ENCODE data around the gene PHF21B.

PHF21B gene

DNA sequence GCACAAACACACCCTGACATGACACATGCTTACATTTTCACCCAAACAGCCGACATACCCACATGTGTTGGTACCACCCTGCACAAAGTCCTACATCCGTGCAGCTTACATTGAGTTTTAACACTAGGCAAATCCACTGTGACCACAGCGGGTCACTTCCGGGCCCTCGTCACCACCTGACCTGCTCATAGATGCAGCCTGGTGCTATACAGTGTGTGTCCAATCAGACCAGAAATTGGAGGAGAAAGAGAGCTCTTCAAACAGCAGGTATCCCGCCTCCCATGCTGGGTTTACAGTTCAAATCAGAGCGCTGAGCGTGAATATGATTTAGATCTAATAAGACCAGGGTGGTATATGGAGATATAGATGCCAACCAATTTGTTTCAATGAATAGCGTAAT lies 35.4 kb downstream of the PHF21B start:
- no peaks in the 10 kb centered on the region for H3K4me1 ChIP-seq (ENCODE audit: control insufficient read depth, insufficient read depth, low read length)

GRCh38 chr22:44973829-44974228 lies 36.0 kb downstream of the PHF21B start:
- no peaks in the 10 kb centered on the region for H3K4me1 ChIP-seq (ENCODE audit: control insufficient read depth, insufficient read depth, low read length)
- no peak for TF ChIP-seq ZNF174 (tag by site-specific recombination; IDR thresholded peaks at IDR 0.05)
- no peak for TF ChIP-seq BCL6B (tag by site-specific recombination; IDR thresholded peaks at IDR 0.05)
- no peak for TF ChIP-seq PBX3 (CRISPR knock-in tag; IDR thresholded peaks at IDR 0.05)
- TF ChIP-seq ZNF132 (tag by site-specific recombination; IDR thresholded peaks at IDR 0.05; ENCODE audit: borderline replicate concordance) = no peak
- no peak for TF ChIP-seq ZNF624 (tag by site-specific recombination; IDR thresholded peaks at IDR 0.05)
- TF ChIP-seq KLF8 (tag by site-specific recombination; IDR thresholded peaks at IDR 0.05) = no peak
- no peak for TF ChIP-seq MZF1 (tag by site-specific recombination; IDR thresholded peaks at IDR 0.05; ENCODE audit: borderline replicate concordance)
- TF ChIP-seq, protein P1, sequence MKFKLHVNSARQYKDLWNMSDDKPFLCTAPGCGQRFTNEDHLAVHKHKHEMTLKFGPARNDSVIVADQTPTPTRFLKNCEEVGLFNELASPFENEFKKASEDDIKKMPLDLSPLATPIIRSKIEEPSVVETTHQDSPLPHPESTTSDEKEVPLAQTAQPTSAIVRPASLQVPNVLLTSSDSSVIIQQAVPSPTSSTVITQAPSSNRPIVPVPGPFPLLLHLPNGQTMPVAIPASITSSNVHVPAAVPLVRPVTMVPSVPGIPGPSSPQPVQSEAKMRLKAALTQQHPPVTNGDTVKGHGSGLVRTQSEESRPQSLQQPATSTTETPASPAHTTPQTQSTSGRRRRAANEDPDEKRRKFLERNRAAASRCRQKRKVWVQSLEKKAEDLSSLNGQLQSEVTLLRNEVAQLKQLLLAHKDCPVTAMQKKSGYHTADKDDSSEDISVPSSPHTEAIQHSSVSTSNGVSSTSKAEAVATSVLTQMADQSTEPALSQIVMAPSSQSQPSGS (tag by site-specific recombination; IDR thresholded peaks at IDR 0.05; ENCODE audit: low read depth) = no peak
- no peak for TF ChIP-seq ZNF645 (tag by site-specific recombination; IDR thresholded peaks at IDR 0.05)
- TF ChIP-seq, protein P2, sequence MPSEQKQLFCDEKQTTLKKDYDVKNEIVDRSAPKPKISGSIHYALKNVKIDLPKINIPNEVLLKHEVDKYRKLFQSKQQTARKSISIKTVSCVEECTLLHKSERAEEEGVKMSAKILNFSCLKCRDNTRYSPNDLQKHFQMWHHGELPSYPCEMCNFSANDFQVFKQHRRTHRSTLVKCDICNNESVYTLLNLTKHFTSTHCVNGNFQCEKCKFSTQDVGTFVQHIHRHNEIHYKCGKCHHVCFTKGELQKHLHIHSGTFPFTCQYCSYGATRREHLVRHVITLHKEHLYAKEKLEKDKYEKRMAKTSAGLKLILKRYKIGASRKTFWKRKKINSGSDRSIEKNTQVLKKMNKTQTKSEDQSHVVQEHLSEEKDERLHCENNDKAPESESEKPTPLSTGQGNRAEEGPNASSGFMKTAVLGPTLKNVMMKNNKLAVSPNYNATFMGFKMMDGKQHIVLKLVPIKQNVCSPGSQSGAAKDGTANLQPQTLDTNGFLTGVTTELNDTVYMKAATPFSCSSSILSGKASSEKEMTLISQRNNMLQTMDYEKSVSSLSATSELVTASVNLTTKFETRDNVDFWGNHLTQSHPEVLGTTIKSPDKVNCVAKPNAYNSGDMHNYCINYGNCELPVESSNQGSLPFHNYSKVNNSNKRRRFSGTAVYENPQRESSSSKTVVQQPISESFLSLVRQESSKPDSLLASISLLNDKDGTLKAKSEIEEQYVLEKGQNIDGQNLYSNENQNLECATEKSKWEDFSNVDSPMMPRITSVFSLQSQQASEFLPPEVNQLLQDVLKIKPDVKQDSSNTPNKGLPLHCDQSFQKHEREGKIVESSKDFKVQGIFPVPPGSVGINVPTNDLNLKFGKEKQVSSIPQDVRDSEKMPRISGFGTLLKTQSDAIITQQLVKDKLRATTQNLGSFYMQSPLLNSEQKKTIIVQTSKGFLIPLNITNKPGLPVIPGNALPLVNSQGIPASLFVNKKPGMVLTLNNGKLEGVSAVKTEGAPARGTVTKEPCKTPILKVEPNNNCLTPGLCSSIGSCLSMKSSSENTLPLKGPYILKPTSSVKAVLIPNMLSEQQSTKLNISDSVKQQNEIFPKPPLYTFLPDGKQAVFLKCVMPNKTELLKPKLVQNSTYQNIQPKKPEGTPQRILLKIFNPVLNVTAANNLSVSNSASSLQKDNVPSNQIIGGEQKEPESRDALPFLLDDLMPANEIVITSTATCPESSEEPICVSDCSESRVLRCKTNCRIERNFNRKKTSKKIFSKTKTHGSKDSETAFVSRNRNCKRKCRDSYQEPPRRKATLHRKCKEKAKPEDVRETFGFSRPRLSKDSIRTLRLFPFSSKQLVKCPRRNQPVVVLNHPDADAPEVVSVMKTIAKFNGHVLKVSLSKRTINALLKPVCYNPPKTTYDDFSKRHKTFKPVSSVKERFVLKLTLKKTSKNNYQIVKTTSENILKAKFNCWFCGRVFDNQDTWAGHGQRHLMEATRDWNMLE (tag by site-specific recombination; conservative IDR thresholded peaks at IDR 0.05; ENCODE audit: low read depth) = no peak
- TF ChIP-seq, protein P3, sequence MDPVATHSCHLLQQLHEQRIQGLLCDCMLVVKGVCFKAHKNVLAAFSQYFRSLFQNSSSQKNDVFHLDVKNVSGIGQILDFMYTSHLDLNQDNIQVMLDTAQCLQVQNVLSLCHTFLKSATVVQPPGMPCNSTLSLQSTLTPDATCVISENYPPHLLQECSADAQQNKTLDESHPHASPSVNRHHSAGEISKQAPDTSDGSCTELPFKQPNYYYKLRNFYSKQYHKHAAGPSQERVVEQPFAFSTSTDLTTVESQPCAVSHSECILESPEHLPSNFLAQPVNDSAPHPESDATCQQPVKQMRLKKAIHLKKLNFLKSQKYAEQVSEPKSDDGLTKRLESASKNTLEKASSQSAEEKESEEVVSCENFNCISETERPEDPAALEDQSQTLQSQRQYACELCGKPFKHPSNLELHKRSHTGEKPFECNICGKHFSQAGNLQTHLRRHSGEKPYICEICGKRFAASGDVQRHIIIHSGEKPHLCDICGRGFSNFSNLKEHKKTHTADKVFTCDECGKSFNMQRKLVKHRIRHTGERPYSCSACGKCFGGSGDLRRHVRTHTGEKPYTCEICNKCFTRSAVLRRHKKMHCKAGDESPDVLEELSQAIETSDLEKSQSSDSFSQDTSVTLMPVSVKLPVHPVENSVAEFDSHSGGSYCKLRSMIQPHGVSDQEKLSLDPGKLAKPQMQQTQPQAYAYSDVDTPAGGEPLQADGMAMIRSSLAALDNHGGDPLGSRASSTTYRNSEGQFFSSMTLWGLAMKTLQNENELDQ (tag by site-specific recombination; IDR thresholded peaks at IDR 0.05; ENCODE audit: low read depth) = no peak
- no peak for TF ChIP-seq ZNF621 (tag by site-specific recombination; IDR thresholded peaks at IDR 0.05)
- TF ChIP-seq ZNF626 (tag by site-specific recombination; IDR thresholded peaks at IDR 0.05) = no peak
- TF ChIP-seq ZNF391 (tag by site-specific recombination; IDR thresholded peaks at IDR 0.05; ENCODE audit: borderline replicate concordance, low read depth) = no peak
- H3K36me3 ChIP-seq (ENCODE audit: control insufficient read depth in 2 of 2, insufficient read depth in 1 of 2, low read length in 2 of 2) = no peaks in the 10 kb centered on the region
- POLR2A ChIA-PET = no interaction called here
- no peaks in the 10 kb centered on the region for H3K9me3 ChIP-seq (ENCODE audit: control insufficient read depth, insufficient read depth, low read depth, low read length)
- no peak overlapping the region for H3K4me3 ChIP-seq (ENCODE audit: low read depth, low read length)
- CTCF ChIA-PET = interaction anchor here (1.0 kb wide), 1 partner anchor 127 kb away, joined by 4 read pairs; no protein-coding TSS in a partner anchor
- H3K27ac ChIP-seq (ENCODE audit: extremely low read depth, low read depth, low read length) = no peak overlapping the region

More for the DNA sequence above, 35.4 kb downstream of the PHF21B start:
- no peaks in the 10 kb centered on the region for H3K9me3 ChIP-seq (ENCODE audit: control insufficient read depth, insufficient read depth, low read depth, low read length)
- TF ChIP-seq ZIC2 (tag by site-specific recombination; IDR thresholded peaks at IDR 0.05) (0 out of 2 replicates have a peak, but pooled peaks have one; percentile 15), ZNF37A (tag by site-specific recombination; IDR thresholded peaks at IDR 0.05) (no peak)
- H3K36me3 ChIP-seq (ENCODE audit: control insufficient read depth in 2 of 2, insufficient read depth in 1 of 2, low read length in 2 of 2) = no peaks in the 10 kb centered on the region
- POLR2A ChIA-PET = interaction anchor here (1.2 kb wide), 1 partner anchor 121 kb away, joined by 4 read pairs; no protein-coding TSS in a partner anchor
- no peak overlapping the region for H3K4me3 ChIP-seq (ENCODE audit: low read depth, low read length)
- CTCF ChIA-PET = interaction anchor here (0.6 to 1.8 kb wide), 9 partner anchors 30 to 194 kb away, joined by 3 to 7 read pairs (median 4); no protein-coding TSS in a partner anchor
- no peak overlapping the region for H3K27ac ChIP-seq (ENCODE audit: extremely low read depth, low read depth, low read length)

All from HEK293 (cell line).